HEK293 (cell line): ENCODE results near the gene BBC3.

ENCODE experiments used
- OSR2 ChIP-seq: fragments of 450-650 bp; formaldehyde crosslinking; IDR thresholded peaks from 2 replicates; pipeline ENCODE4 v1.5.1; 2016; ENCODE audit warnings: missing biosample characterization, missing genetic modification characterization
- SP3 ChIP-seq: fragments of 450-650 bp; formaldehyde crosslinking; IDR thresholded peaks from 2 replicates; pipeline ENCODE4 v1.5.1; 2016; ENCODE audit warnings: missing biosample characterization, missing genetic modification characterization
- ZNF146 ChIP-seq: fragments of 450-650 bp; formaldehyde crosslinking; IDR thresholded peaks from 2 replicates; pipeline ENCODE4 v1.5.1; 2016; ENCODE audit warnings: missing biosample characterization, missing genetic modification characterization
- ZNF48 ChIP-seq: fragments of 450-650 bp; formaldehyde crosslinking; IDR thresholded peaks from 2 replicates; pipeline ENCODE4 v1.5.1; 2016; ENCODE audit warnings: missing biosample characterization, missing genetic modification characterization
- TF ChIP-seq, protein P1 (sequence below): sonication (generic); formaldehyde crosslinking; IDR thresholded peaks from 2 replicates; pipeline ENCODE4 v1.8.1; 2022; ENCODE audit warnings: mild to moderate bottlenecking, moderate library complexity, missing genetic modification reagents
- TF ChIP-seq, protein P2 (sequence below): fragments of 450-650 bp; formaldehyde crosslinking; IDR thresholded peaks from 2 replicates; pipeline ENCODE4 v1.5.1; 2016; ENCODE audit warnings: missing biosample characterization, missing genetic modification characterization
- TF ChIP-seq, protein P3 (sequence below): fragments of 450-650 bp; formaldehyde crosslinking; IDR thresholded peaks from 2 replicates; pipeline ENCODE4 v1.5.0; 2017; ENCODE audit warnings: missing biosample characterization, missing genetic modification characterization, borderline replicate concordance
- TF ChIP-seq, protein P4 (sequence below): fragments of 450-650 bp; formaldehyde crosslinking; conservative IDR thresholded peaks from 2 replicates; pipeline ENCODE4 v1.5.1; 2016; ENCODE audit warnings: low read depth, missing biosample characterization, missing genetic modification characterization

DNA sequence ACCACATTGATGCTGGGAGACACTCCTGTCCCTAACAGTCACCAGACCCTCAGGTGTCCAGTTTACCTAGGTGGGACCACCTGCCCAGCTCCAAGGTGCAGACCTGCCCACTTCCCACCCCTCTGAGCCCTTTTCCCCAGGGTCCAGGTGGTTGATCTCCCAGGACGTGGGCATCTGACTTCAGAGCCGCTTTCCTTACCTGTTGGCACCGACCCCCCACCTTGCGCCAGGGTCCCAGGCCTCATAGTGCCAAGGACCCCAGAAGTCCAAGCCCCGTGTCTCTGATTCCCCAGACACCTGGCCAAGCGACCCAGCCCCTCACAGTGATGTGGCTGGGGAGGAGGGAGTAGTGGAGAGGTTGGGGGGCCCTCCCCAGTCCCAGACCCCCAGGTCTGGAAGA is 9.6 kb upstream of the BBC3 start:
- TF ChIP-seq, protein P1, sequence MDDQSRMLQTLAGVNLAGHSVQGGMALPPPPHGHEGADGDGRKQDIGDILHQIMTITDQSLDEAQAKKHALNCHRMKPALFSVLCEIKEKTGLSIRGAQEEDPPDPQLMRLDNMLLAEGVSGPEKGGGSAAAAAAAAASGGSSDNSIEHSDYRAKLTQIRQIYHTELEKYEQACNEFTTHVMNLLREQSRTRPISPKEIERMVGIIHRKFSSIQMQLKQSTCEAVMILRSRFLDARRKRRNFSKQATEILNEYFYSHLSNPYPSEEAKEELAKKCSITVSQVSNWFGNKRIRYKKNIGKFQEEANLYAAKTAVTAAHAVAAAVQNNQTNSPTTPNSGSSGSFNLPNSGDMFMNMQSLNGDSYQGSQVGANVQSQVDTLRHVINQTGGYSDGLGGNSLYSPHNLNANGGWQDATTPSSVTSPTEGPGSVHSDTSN (CRISPR knock-in tag): no peak
- TF ChIP-seq ZNF146 (tag by site-specific recombination) (no peak), OSR2 (tag by site-specific recombination) (no peak), SP3 (no peak), ZNF48 (tag by site-specific recombination) (no peak)
- TF ChIP-seq, protein P2, sequence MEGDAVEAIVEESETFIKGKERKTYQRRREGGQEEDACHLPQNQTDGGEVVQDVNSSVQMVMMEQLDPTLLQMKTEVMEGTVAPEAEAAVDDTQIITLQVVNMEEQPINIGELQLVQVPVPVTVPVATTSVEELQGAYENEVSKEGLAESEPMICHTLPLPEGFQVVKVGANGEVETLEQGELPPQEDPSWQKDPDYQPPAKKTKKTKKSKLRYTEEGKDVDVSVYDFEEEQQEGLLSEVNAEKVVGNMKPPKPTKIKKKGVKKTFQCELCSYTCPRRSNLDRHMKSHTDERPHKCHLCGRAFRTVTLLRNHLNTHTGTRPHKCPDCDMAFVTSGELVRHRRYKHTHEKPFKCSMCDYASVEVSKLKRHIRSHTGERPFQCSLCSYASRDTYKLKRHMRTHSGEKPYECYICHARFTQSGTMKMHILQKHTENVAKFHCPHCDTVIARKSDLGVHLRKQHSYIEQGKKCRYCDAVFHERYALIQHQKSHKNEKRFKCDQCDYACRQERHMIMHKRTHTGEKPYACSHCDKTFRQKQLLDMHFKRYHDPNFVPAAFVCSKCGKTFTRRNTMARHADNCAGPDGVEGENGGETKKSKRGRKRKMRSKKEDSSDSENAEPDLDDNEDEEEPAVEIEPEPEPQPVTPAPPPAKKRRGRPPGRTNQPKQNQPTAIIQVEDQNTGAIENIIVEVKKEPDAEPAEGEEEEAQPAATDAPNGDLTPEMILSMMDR (tag by site-specific recombination): no peak
- TF ChIP-seq, protein P3, sequence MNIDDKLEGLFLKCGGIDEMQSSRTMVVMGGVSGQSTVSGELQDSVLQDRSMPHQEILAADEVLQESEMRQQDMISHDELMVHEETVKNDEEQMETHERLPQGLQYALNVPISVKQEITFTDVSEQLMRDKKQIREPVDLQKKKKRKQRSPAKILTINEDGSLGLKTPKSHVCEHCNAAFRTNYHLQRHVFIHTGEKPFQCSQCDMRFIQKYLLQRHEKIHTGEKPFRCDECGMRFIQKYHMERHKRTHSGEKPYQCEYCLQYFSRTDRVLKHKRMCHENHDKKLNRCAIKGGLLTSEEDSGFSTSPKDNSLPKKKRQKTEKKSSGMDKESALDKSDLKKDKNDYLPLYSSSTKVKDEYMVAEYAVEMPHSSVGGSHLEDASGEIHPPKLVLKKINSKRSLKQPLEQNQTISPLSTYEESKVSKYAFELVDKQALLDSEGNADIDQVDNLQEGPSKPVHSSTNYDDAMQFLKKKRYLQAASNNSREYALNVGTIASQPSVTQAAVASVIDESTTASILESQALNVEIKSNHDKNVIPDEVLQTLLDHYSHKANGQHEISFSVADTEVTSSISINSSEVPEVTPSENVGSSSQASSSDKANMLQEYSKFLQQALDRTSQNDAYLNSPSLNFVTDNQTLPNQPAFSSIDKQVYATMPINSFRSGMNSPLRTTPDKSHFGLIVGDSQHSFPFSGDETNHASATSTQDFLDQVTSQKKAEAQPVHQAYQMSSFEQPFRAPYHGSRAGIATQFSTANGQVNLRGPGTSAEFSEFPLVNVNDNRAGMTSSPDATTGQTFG (tag by site-specific recombination): no peak
- TF ChIP-seq, protein P4, sequence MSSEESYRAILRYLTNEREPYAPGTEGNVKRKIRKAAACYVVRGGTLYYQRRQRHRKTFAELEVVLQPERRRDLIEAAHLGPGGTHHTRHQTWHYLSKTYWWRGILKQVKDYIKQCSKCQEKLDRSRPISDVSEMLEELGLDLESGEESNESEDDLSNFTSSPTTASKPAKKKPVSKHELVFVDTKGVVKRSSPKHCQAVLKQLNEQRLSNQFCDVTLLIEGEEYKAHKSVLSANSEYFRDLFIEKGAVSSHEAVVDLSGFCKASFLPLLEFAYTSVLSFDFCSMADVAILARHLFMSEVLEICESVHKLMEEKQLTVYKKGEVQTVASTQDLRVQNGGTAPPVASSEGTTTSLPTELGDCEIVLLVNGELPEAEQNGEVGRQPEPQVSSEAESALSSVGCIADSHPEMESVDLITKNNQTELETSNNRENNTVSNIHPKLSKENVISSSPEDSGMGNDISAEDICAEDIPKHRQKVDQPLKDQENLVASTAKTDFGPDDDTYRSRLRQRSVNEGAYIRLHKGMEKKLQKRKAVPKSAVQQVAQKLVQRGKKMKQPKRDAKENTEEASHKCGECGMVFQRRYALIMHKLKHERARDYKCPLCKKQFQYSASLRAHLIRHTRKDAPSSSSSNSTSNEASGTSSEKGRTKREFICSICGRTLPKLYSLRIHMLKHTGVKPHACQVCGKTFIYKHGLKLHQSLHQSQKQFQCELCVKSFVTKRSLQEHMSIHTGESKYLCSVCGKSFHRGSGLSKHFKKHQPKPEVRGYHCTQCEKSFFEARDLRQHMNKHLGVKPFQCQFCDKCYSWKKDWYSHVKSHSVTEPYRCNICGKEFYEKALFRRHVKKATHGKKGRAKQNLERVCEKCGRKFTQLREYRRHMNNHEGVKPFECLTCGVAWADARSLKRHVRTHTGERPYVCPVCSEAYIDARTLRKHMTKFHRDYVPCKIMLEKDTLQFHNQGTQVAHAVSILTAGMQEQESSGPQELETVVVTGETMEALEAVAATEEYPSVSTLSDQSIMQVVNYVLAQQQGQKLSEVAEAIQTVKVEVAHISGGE: no peak
